ENCODE data around the gene SPZ1. TPM values are rescaled to one million over a fixed set of nuclear protein-coding genes. Genes with fewer than 3 reads are reported as not detected.
A peak's percentile ranks its signal among the peaks of the same experiment; 100 is the strongest.

Gene SPZ1
- total RNA-seq, 1 donor from 2014 or later: not detected

GRCh38 chr5:80337379-80337778 lies 17.6 kb downstream of the SPZ1 start:
- H3K4me3 Mint-ChIP-seq: no peak overlapping the region

GRCh38 chr5:80339116-80339515 lies 19.3 kb downstream of the SPZ1 start:
- no peak for DNase-seq (ENCODE audit: extremely low spot score, unreplicated experiment)

More at GRCh38 chr5:80337379-80337778, 17.6 kb downstream of the SPZ1 start:
- H3K27me3 Mint-ChIP-seq: no peaks in the 10 kb centered on the region
- H3K4me1 Mint-ChIP-seq (ENCODE audit: unreplicated experiment): no peaks in the 10 kb centered on the region
- no peak for TF ChIP-seq CTCF (conservative IDR thresholded peaks at IDR 0.05)
- peaks cover under 1% of the 10 kb centered on the region for H3K9me3 Mint-ChIP-seq
- H3K27ac Mint-ChIP-seq: no peak overlapping the region
- no peaks in the 10 kb centered on the region for H3K36me3 Mint-ChIP-seq
- DNase-seq (ENCODE audit: extremely low spot score, unreplicated experiment): no peak

GRCh38 chr5:80341016-80341775 lies 21.4 kb downstream of the SPZ1 start:
- no peak overlapping the region for H3K4me3 Mint-ChIP-seq
- H3K9me3 Mint-ChIP-seq: no peaks in the 10 kb centered on the region
- H3K36me3 Mint-ChIP-seq: no peaks in the 10 kb centered on the region
- H3K4me1 Mint-ChIP-seq (ENCODE audit: unreplicated experiment): no peaks in the 10 kb centered on the region
- no peak for DNase-seq (ENCODE audit: extremely low spot score, unreplicated experiment)
- no peak for TF ChIP-seq CTCF (conservative IDR thresholded peaks at IDR 0.05)
- H3K27ac Mint-ChIP-seq: no peak overlapping the region
- no peaks in the 10 kb centered on the region for H3K27me3 Mint-ChIP-seq

More at GRCh38 chr5:80339116-80339515, 19.3 kb downstream of the SPZ1 start:
- no peak for TF ChIP-seq CTCF (conservative IDR thresholded peaks at IDR 0.05)
- no peaks in the 10 kb centered on the region for H3K4me1 Mint-ChIP-seq (ENCODE audit: unreplicated experiment)
- H3K27me3 Mint-ChIP-seq: no peaks in the 10 kb centered on the region
- no peak overlapping the region for H3K4me3 Mint-ChIP-seq
- no peak overlapping the region for H3K27ac Mint-ChIP-seq
- H3K36me3 Mint-ChIP-seq: no peaks in the 10 kb centered on the region
- no peaks in the 10 kb centered on the region for H3K9me3 Mint-ChIP-seq

- Mint-ChIP-seq H3K9me3 (no peaks in the 10 kb centered on the region), H3K4me1 (ENCODE audit: unreplicated experiment) (no peaks in the 10 kb centered on the region), H3K27ac (no peak overlapping the region), H3K36me3 (no peaks in the 10 kb centered on the region), H3K27me3 (no peaks in the 10 kb centered on the region), H3K4me3 (no peak overlapping the region)
- no peak for TF ChIP-seq CTCF (conservative IDR thresholded peaks at IDR 0.05)
- no peak for DNase-seq (ENCODE audit: extremely low spot score, unreplicated experiment)
These were observed 23.3 kb downstream of the SPZ1 start for GRCh38 chr5:80343067-80343466.

GRCh38 chr5:80346055-80346454 lies 26.3 kb downstream of the SPZ1 start:
- H3K4me1 Mint-ChIP-seq (ENCODE audit: unreplicated experiment): no peaks in the 10 kb centered on the region
- no peaks in the 10 kb centered on the region for H3K27me3 Mint-ChIP-seq
- no peaks in the 10 kb centered on the region for H3K36me3 Mint-ChIP-seq
- H3K9me3 Mint-ChIP-seq: no peaks in the 10 kb centered on the region
- no peak overlapping the region for H3K27ac Mint-ChIP-seq
- H3K4me3 Mint-ChIP-seq: no peak overlapping the region
- peak; percentile 64 for TF ChIP-seq CTCF (conservative IDR thresholded peaks at IDR 0.05)
- DNase-seq (ENCODE audit: extremely low spot score, unreplicated experiment): no peak
